Astrocyte (in vitro differentiated cells and primary cell): Measurements from ENCODE around the gene MFNG. TPM values are rescaled to one million over a fixed set of nuclear protein-coding genes. Genes with fewer than 3 reads are reported as not detected.

Source experiments
- DNase-seq: peaks from one replicate; pipeline ENCODE4 v3.0.0-alpha.2; 2010; ENCODE audit warnings: low read depth
- FAIRE-seq: peaks from 2 replicates; lab custom pipeline; 2011; peaks lifted over from hg19 to GRCh38; lab: Jason Lieb, UNC
- H2AFZ ChIP-seq: 2 replicates; pipeline ENCODE4 v1.6.0; 2012; ENCODE audit warnings: low read depth, low read length, inconsistent platforms
- H3K27ac ChIP-seq: 2 replicates; pipeline ENCODE4 v1.5.1; 2011; ENCODE audit warnings: low read depth, low read length, inconsistent platforms
- H3K27me3 ChIP-seq: 2 replicates; pipeline ENCODE4 v1.6.0; 2011; ENCODE audit warnings: low read length, inconsistent platforms; ENCODE audit not compliant: insufficient read depth
- H3K36me3 ChIP-seq: 2 replicates; pipeline ENCODE4 v1.5.1; 2011; ENCODE audit warnings: low read length, inconsistent platforms; ENCODE audit not compliant: insufficient read depth
- H3K4me1 ChIP-seq: 2 replicates; pipeline ENCODE4 v1.5.1; 2011; ENCODE audit warnings: low read length, inconsistent platforms; ENCODE audit not compliant: insufficient read depth
- H3K4me2 ChIP-seq: 2 replicates; pipeline ENCODE4 v1.6.0; 2012; ENCODE audit warnings: low read length, inconsistent platforms
- H3K4me3 ChIP-seq: 2 replicates; pipeline ENCODE4 v1.5.1; 2011; ENCODE audit warnings: low read depth, mild to moderate bottlenecking, low read length, inconsistent platforms; ENCODE audit not compliant: insufficient read depth
- H3K79me2 ChIP-seq: 2 replicates; pipeline ENCODE4 v1.6.0; 2012; ENCODE audit warnings: mild to moderate bottlenecking, low read length, inconsistent platforms; ENCODE audit not compliant: insufficient read depth
- H3K9ac ChIP-seq: 2 replicates; pipeline ENCODE4 v1.6.0; 2012; ENCODE audit warnings: mild to moderate bottlenecking, low read length, inconsistent platforms
- H3K9me3 ChIP-seq: 2 replicates; pipeline ENCODE4 v1.5.1; 2012; ENCODE audit warnings: low read depth, mild to moderate bottlenecking, low read length, inconsistent platforms; ENCODE audit not compliant: insufficient read depth
- H4K20me1 ChIP-seq: 2 replicates; pipeline ENCODE4 v1.6.0; 2012; ENCODE audit warnings: low read length, inconsistent platforms; ENCODE audit not compliant: insufficient read depth
- H3K27ac Mint-ChIP-seq: one replicate; pipeline ENCODE4 v1.8.0; 2021; ENCODE audit warnings: mild to moderate bottlenecking, mixed read lengths; ENCODE audit not compliant: unreplicated experiment
- H3K27me3 Mint-ChIP-seq: one replicate; pipeline ENCODE4 v1.8.0; 2021; ENCODE audit warnings: low read depth, mixed read lengths; ENCODE audit not compliant: unreplicated experiment
- H3K36me3 Mint-ChIP-seq: one replicate; pipeline ENCODE4 v1.8.0; 2021; ENCODE audit warnings: low read depth, mixed read lengths; ENCODE audit not compliant: unreplicated experiment
- H3K4me1 Mint-ChIP-seq: one replicate; pipeline ENCODE4 v1.8.0; 2021; ENCODE audit warnings: low read depth, mixed read lengths; ENCODE audit not compliant: unreplicated experiment
- H3K4me3 Mint-ChIP-seq: one replicate; pipeline ENCODE4 v1.8.0; 2021; ENCODE audit warnings: mild to moderate bottlenecking, moderate library complexity, mixed read lengths; ENCODE audit not compliant: unreplicated experiment
- H3K9me3 Mint-ChIP-seq: one replicate; pipeline ENCODE4 v1.8.0; 2021; ENCODE audit warnings: mild to moderate bottlenecking, mixed read lengths; ENCODE audit not compliant: unreplicated experiment
- EZH2 ChIP-seq: IDR thresholded peaks from 2 replicates; pipeline ENCODE4 v1.6.1; 2012; ENCODE audit warnings: mild to moderate bottlenecking, low read length, inconsistent platforms; ENCODE audit not compliant: insufficient read depth
- total RNA-seq: library from RNA; stranded (reverse); gene quantifications from 2 replicates; pipeline ENCODE4 v1.2.1, GENCODE V29; 2021
- TF ChIP-seq, protein P1 (sequence below): IDR thresholded peaks from 2 replicates; pipeline ENCODE4 v1.5.1; 2011; ENCODE audit warnings: low read depth, mild to moderate bottlenecking, inconsistent platforms, low read length, moderate library complexity; ENCODE audit not compliant: insufficient read depth

MFNG gene
- total RNA-seq, 1 donor from 2014 or later, result 1.4 TPM

DNA sequence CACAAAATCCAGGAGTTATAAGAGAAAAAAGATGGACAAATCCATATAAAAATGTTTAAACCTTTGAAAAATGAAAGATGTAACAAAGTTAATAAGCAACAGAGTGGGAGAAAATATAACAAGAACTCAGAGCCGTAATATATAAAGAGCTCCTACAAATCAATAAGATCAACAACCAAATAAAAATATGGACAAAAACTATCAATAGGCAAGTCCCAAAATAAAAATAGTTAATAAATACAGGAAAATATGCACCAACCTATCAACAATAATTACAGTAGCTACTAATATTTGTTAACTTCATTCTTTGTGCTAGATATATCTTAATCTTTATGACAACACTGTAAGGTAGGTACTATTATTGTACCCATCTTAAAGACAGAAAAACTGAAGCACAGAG, 30.3 kb upstream of the MFNG start:
- no peaks in the 10 kb centered on the region for H3K27me3 Mint-ChIP-seq
- FAIRE-seq, result no peak
- H3K36me3 ChIP-seq, result peaks cover 3% of the 10 kb centered on the region
- DNase-seq, result no peak
- no peaks in the 10 kb centered on the region for H3K27me3 ChIP-seq
- H3K4me1 Mint-ChIP-seq, result peaks cover 24% of the 10 kb centered on the region
- no peak overlapping the region for H2AFZ ChIP-seq
- no peak overlapping the region for H3K9ac ChIP-seq
- no peak overlapping the region for H3K27ac ChIP-seq
- no peak overlapping the region for H3K4me3 Mint-ChIP-seq
- H3K9me3 ChIP-seq, result no peaks in the 10 kb centered on the region
- H3K4me3 ChIP-seq, result no peak overlapping the region
- H3K4me2 ChIP-seq, result no peak overlapping the region
- H3K79me2 ChIP-seq, result peaks cover 56% of the 10 kb centered on the region
- peaks cover 9% of the 10 kb centered on the region for H3K36me3 Mint-ChIP-seq
- TF ChIP-seq, protein P1, sequence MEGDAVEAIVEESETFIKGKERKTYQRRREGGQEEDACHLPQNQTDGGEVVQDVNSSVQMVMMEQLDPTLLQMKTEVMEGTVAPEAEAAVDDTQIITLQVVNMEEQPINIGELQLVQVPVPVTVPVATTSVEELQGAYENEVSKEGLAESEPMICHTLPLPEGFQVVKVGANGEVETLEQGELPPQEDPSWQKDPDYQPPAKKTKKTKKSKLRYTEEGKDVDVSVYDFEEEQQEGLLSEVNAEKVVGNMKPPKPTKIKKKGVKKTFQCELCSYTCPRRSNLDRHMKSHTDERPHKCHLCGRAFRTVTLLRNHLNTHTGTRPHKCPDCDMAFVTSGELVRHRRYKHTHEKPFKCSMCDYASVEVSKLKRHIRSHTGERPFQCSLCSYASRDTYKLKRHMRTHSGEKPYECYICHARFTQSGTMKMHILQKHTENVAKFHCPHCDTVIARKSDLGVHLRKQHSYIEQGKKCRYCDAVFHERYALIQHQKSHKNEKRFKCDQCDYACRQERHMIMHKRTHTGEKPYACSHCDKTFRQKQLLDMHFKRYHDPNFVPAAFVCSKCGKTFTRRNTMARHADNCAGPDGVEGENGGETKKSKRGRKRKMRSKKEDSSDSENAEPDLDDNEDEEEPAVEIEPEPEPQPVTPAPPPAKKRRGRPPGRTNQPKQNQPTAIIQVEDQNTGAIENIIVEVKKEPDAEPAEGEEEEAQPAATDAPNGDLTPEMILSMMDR, result no peak
- TF ChIP-seq EZH2, result no peak
- no peak overlapping the region for H3K27ac Mint-ChIP-seq
- H3K9me3 Mint-ChIP-seq, result peaks cover 3% of the 10 kb centered on the region
- peaks cover 30% of the 10 kb centered on the region for H4K20me1 ChIP-seq
- peaks cover 38% of the 10 kb centered on the region for H3K4me1 ChIP-seq

DNA sequence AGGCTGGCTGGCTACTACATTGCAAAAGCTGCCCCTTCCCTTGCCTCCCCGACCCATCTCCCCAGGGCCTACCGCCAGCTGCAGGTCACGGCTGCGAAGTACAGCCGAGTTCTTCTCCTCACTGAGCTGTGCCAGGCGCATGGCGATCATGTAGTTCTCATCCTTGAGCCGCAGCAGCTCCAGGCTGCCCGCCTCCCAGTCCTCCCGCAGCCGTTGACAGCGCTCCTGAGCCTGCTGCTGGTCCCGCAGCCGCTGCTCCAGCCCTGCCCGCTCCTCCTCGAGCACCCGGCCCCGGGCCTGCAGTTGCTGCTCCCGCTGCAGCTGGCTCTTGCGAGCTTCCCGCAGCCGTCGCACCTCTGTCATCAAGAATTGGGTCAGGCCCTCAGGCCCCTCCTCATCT, 29.7 kb upstream of the MFNG start:
- no peak overlapping the region for H3K4me3 Mint-ChIP-seq
- Histone ChIP-seq H3K36me3 (peaks cover 3% of the 10 kb centered on the region), H3K4me3 (no peak overlapping the region), H3K79me2 (peaks cover 57% of the 10 kb centered on the region), H3K9me3 (no peaks in the 10 kb centered on the region), H3K27ac (no peak overlapping the region), H2AFZ (no peak overlapping the region), H3K9ac (no peak overlapping the region), H3K4me1 (peaks cover 38% of the 10 kb centered on the region), H4K20me1 (peaks cover 31% of the 10 kb centered on the region), H3K4me2 (no peak overlapping the region), H3K27me3 (no peaks in the 10 kb centered on the region)
- FAIRE-seq (no peak), DNase-seq (no peak)
- H3K9me3 Mint-ChIP-seq, result peaks cover 3% of the 10 kb centered on the region
- peaks cover 9% of the 10 kb centered on the region for H3K36me3 Mint-ChIP-seq
- H3K4me1 Mint-ChIP-seq, result peaks cover 21% of the 10 kb centered on the region
- no peak overlapping the region for H3K27ac Mint-ChIP-seq
- H3K27me3 Mint-ChIP-seq, result no peaks in the 10 kb centered on the region
- TF ChIP-seq, protein P1, result no peak
- no peak for TF ChIP-seq EZH2

DNA sequence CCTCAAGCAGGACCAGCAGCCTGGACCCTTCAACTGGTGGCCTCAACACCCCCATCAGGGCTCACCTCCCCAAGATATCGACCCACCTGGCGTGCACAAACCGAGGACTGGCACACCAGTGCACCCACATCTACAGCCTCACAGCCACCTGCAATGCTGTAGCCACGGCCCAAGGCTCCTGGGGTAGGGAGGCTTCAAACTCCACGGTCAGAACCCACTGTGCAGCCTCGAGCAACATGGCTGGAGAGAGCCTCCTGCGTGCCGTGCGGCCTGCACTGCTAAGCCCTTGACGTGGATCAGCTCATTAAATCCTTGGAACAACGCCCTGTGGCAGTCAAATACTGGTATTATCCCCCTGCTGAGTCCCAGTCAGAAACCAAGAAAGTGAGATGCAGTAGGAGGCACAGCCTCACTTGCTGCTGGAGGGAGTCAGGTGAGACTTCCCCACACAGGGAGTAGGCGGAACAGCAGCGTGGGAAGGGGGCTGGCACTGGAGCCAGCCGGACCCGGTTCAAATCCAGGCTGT, 28.4 kb upstream of the MFNG start:
- no peak overlapping the region for H3K27ac ChIP-seq
- H3K27me3 Mint-ChIP-seq, result no peaks in the 10 kb centered on the region
- peaks cover 27% of the 10 kb centered on the region for H3K4me1 Mint-ChIP-seq
- DNase-seq, result no peak
- H3K36me3 Mint-ChIP-seq, result peaks cover 11% of the 10 kb centered on the region
- TF ChIP-seq EZH2, result no peak
- TF ChIP-seq, protein P1, result no peak
- H3K79me2 ChIP-seq, result peaks cover 64% of the 10 kb centered on the region
- no peak overlapping the region for H3K27ac Mint-ChIP-seq
- no peak overlapping the region for H3K9ac ChIP-seq
- no peaks in the 10 kb centered on the region for H3K27me3 ChIP-seq
- H3K4me1 ChIP-seq, result peaks cover 34% of the 10 kb centered on the region
- no peak for FAIRE-seq
- H3K4me3 Mint-ChIP-seq, result no peak overlapping the region
- H2AFZ ChIP-seq, result no peak overlapping the region
- H3K9me3 ChIP-seq, result no peaks in the 10 kb centered on the region
- peaks cover 38% of the 10 kb centered on the region for H4K20me1 ChIP-seq
- H3K9me3 Mint-ChIP-seq, result peaks cover 3% of the 10 kb centered on the region
- H3K36me3 ChIP-seq, result peaks cover 3% of the 10 kb centered on the region
- no peak overlapping the region for H3K4me2 ChIP-seq
- H3K4me3 ChIP-seq, result no peak overlapping the region
